GM21526 (cell line): ENCODE results near the gene MLNR.

Experiments used
- ATAC-seq: cut with Tn5 transposase; IDR thresholded peaks from one replicate; pipeline ENCODE4 v1.9.1; 2021; ENCODE audit warnings: moderate library complexity; ENCODE audit not compliant: unreplicated experiment, low FRiP score

The MLNR gene

DNA sequence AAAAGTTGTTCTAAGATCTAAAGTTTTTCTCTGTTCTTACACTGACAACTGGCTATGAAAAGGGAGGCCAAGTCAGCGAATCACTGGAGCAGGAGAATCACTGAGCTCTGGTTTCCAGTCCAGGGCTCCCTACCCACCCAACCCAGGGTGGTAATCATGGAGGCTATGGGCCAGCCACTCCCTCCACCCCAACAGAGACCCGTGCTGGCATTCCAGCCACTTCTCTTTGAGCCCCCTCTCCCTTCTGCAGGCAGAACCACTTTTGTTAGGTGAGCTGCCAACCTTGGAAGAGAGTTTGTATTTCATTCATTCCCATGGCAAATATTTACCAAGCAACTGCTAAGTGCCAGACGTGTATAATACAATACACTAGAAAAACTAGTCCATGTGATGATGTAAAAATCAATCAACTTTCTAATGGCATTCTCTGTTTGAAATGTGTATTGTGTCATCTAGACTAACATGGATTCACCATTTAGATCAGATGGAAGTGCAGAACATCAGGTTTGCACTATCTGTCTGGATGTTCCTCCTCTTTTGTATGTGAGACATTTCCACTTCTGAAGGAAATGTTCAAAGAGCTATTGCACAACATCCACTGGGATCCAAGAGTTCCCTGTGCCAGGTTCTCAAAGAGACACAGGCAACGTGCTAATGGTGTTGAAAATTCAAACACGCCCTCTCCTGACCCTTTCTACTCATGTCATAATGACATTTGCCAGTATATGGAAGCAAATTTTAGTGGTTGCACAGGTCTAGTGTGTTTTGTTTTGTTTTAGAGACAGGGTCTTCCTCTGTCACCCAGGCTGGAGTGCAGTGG, 5.3 kb downstream of the MLNR start:
- ATAC-seq = no peak

DNA sequence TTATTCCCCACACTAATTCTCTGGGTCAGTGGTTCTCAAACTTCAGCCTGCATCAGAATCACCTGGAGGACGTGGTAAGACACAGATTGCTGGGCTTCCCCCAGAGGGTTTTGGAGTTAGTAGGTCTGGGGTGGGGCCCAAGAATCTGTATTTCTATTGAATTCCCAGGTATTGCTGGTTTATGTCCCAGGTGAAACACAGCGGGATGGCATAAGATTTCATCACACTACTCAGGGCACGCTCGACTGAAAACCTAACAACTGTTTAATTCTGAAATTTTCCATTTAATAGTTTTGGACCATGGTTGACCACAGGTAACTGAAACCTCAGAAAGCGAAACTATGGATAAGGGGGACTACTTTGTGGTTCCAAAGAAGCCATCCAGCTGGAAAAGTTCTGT, 6.5 kb downstream of the MLNR start:
- no peak for ATAC-seq

DNA sequence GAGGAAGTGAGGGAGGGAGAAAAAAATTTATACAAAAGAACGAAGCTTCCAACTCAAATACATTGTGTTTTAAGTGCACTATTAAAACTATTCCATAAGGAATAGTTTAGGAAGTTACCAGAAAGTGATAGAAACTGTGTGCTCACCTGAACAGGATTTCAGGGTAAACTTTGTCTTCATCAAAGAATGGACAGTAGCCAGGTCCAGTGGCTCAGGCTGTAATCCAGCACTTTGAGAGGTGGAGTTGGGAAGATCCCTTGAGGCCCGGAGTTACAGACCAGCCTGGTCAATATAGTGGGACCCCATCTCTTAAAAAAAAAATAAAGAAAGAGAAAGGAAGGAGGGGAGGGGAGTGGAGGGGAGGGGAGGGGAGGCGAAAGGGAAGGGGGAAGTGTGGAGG, 14.6 kb downstream of the MLNR start:
- ATAC-seq = no peak

DNA sequence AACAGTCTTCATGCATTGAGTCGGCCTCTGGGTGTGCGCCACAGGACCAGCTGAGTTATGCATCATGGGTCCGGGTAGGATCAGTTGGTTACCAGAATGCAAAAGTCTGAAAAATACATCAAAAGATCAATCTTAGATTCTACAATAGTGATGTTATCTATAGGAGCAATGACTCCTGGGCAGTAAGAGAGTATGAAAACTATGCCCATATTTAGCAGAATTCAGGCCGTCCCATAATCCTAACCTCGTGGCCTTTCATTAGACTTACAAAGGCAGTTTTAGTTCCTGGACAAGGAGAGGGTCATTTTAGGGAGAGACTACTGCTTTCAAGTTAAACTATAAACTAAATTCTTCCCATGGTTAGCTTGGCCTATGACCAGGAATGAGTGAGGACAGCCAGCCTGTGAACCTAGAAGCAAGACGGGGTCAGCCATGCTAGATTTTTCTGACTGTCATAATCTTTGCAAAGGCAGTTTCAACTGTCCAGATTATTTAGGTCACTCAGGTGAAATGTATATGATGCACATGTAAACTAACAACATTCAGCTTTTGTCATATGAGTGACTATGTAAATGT, 15.8 kb downstream of the MLNR start:
- no peak for ATAC-seq

DNA sequence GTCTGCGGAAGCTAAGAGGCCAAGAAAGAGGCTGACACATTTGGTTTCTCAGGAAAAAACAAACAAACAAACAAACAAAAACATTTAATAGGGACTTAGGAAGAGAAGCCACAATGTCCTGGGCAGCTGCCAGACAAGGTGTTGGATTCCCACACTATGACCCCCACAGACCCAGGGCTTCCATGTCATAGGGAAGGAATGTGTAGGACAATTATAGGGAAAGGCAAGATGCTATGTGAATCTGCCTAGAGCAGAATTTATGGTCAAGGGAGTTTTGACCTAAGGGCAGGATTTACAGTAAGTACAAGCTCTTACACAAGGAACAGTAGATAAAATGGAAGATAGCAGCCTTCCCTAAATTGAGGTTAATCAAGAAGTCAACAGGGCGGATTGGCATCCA, 18.5 kb downstream of the MLNR start:
- no peak for ATAC-seq

DNA sequence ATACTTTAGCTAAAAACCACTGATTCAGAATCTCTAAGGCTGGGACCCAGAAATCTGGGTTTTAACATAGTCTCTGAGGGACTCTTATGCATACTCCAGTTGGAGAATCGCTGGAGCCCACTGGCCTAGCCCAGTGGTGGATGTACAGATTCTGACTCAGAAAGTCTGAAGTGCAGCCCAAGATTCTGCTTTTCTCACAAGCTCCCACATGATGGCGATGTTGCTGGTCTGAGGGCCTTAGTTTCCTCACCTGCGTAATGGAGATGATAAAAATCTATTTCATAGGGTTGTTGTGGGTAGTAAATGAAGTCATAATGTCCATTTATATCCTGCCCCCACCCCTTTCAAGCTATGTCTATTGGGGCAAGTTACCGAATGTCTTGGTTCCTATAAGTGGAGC, 19.9 kb downstream of the MLNR start:
- no peak for ATAC-seq

DNA sequence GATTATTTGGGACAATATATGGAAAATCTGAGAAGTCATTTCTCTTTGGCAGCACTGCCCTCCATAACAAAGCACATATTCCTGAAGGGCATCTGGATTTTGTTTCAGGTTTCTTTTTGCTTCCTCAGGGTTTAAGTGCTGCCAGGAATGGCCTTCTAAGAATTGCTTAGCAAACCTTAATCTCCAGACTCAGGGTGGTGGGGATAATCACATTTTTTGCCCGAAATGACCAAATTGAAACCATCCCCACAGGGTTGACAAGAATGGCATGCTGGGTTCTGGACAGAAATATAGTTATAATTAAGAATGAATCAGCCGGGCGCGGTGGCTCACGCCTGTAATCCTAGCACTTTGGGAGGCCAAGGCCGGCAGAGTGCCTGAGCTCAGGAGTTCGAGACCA, 21.2 kb downstream of the MLNR start:
- no peak for ATAC-seq

DNA sequence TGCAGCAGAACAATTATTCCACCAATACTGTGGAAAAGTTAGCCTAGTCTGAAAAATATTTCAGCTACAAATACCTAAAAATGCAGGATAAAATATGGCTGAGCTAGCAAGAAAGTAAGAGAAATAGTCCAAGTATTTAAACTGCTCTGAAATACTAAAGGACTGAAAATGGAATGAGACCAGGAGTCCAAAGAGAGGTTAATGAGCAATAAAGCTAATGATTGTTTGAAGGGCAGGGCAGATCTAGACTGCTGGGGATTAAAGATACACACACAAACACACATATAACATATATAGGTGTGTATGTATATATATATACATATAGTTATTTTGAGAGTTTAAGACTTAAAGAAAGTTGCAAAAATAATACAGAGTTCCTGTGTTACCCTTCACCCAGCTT, 25.0 kb downstream of the MLNR start:
- ATAC-seq = no peak

DNA sequence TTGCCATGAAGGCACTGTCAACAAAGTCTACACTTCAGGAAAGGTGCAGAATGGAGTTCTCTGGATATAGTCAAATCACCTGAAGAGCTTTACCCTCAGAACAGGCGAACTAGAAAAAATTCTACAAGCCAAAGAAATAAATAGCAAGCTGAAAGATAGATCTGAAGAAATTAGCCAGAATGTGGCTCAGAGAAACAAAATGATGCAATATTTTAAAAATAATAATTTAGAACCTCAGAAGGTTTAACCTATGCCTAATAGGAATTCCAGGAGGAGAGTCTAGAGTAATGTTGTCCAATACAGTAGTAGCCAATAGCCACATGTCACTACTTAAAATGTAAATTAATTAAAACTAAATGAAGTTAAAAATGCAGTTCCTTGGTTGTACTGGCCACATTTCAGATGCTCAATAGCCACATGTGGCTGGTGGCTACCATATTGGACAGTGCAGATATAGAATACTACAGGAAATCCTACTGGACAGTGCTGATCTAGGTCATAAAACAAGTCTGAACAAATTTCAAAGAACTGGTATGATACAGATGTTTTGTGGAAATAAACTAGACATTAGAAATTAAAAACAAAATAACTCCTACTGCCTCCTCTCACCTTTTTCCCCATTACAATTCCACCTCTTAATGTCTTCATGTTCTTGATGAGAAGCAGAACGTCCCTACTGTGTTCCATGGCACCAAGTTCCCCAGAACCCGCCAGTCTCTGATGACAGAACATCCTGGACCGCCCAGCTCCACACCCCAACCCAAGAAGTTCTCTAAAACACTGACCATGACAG, 26.9 kb downstream of the MLNR start:
- ATAC-seq = peak; percentile 38

- peak; percentile 97 for ATAC-seq
Measured at GRCh38 chr13:49247643-49248621, 27.8 kb downstream of the MLNR start, which contains the start of gene CDADC1. CDADC1 (plus strand) TSS chr13:49247925; CDS start chr13:49248038, 113 bp downstream.

GRCh38 chr13:49248622-49249002, 28.5 kb downstream of the MLNR start:
- ATAC-seq = no peak

DNA sequence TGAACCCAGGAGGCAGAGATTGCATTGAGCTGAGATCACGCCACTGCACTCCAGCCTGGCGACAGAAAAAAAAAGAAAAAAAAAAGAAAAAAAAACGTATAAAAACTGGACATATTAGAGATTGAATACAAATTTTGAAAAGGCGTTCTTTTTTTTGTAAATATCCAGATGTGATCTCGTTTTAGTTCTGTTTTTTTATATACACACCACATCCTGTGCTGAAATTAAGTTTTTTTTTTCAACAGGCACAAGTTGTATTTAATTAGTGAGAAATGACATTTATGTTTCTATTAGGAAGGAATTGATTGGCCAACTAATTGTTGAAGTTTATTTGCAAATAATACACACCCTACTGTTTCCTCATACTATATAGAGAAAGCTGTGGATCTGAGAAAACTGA, 31.2 kb downstream of the MLNR start:
- no peak for ATAC-seq

- ATAC-seq = no peak
Measured at GRCh38 chr13:49253310-49253709, 33.2 kb downstream of the MLNR start.

GRCh38 chr13:49254007-49254406, 33.9 kb downstream of the MLNR start:
- no peak for ATAC-seq

GRCh38 chr13:49256841-49257240, 36.7 kb downstream of the MLNR start:
- no peak for ATAC-seq

- no peak for ATAC-seq
Measured at GRCh38 chr13:49258089-49258796, 38.1 kb downstream of the MLNR start.

GRCh38 chr13:49259586-49259985, 39.4 kb downstream of the MLNR start:
- ATAC-seq = no peak

DNA sequence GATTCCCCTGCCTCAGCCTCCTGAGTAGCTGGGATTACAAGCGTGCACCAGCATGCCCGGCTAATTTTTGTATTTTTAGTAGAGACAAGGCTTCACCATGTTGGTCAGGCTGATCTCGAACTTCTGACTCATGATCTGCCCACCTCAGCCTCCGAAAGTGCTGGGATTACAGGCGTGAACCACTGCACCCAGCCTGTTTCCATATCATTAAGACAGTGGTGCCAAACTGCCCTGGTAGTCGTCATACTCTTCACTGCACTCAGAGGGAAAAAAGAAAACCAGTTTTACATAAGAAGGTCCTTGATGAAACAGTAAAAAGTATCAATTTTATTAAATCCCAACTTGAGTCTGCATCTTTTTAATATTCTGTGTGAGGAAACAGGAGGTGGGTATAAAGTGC, 42.5 kb downstream of the MLNR start:
- no peak for ATAC-seq

- no peak for ATAC-seq
Measured at GRCh38 chr13:49265822-49266221, 45.7 kb downstream of the MLNR start.

GRCh38 chr13:49271264-49271663, 51.1 kb downstream of the MLNR start:
- ATAC-seq = no peak
